ENCODE measurements around the gene THEMIS.

The THEMIS gene

DNA sequence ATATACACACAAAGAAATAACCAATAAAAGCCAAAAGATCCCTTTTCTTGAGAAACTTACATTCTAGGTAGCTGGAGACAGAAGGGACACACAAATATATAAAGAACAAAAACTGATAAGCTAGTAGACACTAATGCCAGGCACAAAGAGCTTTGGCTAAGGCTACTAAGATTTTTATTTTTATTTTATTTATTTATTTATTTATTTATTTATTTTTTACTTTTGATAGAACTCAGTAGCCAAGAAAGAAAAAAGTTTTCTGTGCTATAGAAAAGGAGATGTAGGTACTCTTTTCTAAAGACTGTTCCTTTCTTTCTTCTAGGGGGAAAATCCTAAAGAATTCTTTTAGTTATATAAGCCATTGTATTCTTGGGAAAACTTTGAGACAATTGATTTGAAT, 34.1 kb downstream of the THEMIS start:
- Histone ChIP-seq H3K27ac (ENCODE audit: low read length) (no peak overlapping the region), H3K27me3 (replicated peaks; ENCODE audit: insufficient read depth, low read length) (no peaks in the 10 kb centered on the region), H3F3A (ENCODE audit: insufficient read depth, low read length) (no peaks in the 10 kb centered on the region), H3K9ac (ENCODE audit: low read length) (no peak overlapping the region), H2AFZ (ENCODE audit: low read length) (no peak overlapping the region), H3K4me3 (ENCODE audit: low read length) (no peak overlapping the region), H3K4me1 (ENCODE audit: low read length) (no peaks in the 10 kb centered on the region), H3K9me3 (replicated peaks; ENCODE audit: insufficient read depth, low read length) (no peaks in the 10 kb centered on the region), H3K79me2 (ENCODE audit: low read length) (no peaks in the 10 kb centered on the region), H3K4me2 (ENCODE audit: low read depth, low read length) (no peak overlapping the region), H4K20me1 (ENCODE audit: insufficient read depth, low read length) (no peaks in the 10 kb centered on the region), H3K36me3 (replicated peaks; ENCODE audit: insufficient read depth, low read length) (no peaks in the 10 kb centered on the region), H3K9me2 (replicated peaks; ENCODE audit: insufficient read depth, low read length) (no peaks in the 10 kb centered on the region)
- no peak for DNase-seq
- TF ChIP-seq EZH2 (optimal IDR thresholded peaks at IDR 0.05; ENCODE audit: low read depth, low read length) (no peak), EZH2phosphoT487 (IDR thresholded peaks at IDR 0.05; ENCODE audit: low read length) (no peak)
- TF ChIP-seq, protein P1, sequence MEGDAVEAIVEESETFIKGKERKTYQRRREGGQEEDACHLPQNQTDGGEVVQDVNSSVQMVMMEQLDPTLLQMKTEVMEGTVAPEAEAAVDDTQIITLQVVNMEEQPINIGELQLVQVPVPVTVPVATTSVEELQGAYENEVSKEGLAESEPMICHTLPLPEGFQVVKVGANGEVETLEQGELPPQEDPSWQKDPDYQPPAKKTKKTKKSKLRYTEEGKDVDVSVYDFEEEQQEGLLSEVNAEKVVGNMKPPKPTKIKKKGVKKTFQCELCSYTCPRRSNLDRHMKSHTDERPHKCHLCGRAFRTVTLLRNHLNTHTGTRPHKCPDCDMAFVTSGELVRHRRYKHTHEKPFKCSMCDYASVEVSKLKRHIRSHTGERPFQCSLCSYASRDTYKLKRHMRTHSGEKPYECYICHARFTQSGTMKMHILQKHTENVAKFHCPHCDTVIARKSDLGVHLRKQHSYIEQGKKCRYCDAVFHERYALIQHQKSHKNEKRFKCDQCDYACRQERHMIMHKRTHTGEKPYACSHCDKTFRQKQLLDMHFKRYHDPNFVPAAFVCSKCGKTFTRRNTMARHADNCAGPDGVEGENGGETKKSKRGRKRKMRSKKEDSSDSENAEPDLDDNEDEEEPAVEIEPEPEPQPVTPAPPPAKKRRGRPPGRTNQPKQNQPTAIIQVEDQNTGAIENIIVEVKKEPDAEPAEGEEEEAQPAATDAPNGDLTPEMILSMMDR (IDR thresholded peaks at IDR 0.05; ENCODE audit: low read length): no peak

DNA sequence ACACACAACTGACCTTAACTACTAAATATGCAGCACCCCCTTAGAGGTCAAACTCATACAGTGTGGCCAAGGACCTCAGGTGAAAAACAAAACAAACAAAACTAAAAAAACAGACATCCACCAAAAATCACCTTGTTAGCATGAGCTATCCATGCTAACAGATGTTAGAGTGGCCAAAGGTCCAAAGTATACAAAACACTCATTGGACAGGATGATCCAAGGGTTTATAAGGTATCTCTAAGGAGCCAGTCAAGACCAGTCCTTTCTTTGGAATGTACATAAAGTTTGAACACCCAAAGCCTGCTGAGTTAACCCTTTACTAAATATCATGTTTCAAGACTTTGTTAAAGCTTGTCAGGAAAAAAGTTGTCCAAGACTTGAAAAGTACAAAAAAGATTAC, 35.8 kb downstream of the THEMIS start:
- H3K9me2 ChIP-seq (replicated peaks; ENCODE audit: insufficient read depth, low read length): no peaks in the 10 kb centered on the region
- DNase-seq: no peak
- H3K4me1 ChIP-seq (ENCODE audit: low read length): no peaks in the 10 kb centered on the region
- H3K36me3 ChIP-seq (replicated peaks; ENCODE audit: insufficient read depth, low read length): no peaks in the 10 kb centered on the region
- no peak overlapping the region for H3K4me3 ChIP-seq (ENCODE audit: low read length)
- H3K79me2 ChIP-seq (ENCODE audit: low read length): no peaks in the 10 kb centered on the region
- H3K27ac ChIP-seq (ENCODE audit: low read length): no peak overlapping the region
- TF ChIP-seq EZH2 (optimal IDR thresholded peaks at IDR 0.05; ENCODE audit: low read depth, low read length) (no peak), EZH2phosphoT487 (IDR thresholded peaks at IDR 0.05; ENCODE audit: low read length) (no peak)
- TF ChIP-seq, protein P1 (IDR thresholded peaks at IDR 0.05; ENCODE audit: low read length): no peak
- H3K4me2 ChIP-seq (ENCODE audit: low read depth, low read length): no peak overlapping the region
- no peak overlapping the region for H2AFZ ChIP-seq (ENCODE audit: low read length)
- H4K20me1 ChIP-seq (ENCODE audit: insufficient read depth, low read length): no peaks in the 10 kb centered on the region
- no peaks in the 10 kb centered on the region for H3F3A ChIP-seq (ENCODE audit: insufficient read depth, low read length)
- H3K9me3 ChIP-seq (replicated peaks; ENCODE audit: insufficient read depth, low read length): no peaks in the 10 kb centered on the region
- H3K9ac ChIP-seq (ENCODE audit: low read length): no peak overlapping the region
- H3K27me3 ChIP-seq (replicated peaks; ENCODE audit: insufficient read depth, low read length): no peaks in the 10 kb centered on the region

DNA sequence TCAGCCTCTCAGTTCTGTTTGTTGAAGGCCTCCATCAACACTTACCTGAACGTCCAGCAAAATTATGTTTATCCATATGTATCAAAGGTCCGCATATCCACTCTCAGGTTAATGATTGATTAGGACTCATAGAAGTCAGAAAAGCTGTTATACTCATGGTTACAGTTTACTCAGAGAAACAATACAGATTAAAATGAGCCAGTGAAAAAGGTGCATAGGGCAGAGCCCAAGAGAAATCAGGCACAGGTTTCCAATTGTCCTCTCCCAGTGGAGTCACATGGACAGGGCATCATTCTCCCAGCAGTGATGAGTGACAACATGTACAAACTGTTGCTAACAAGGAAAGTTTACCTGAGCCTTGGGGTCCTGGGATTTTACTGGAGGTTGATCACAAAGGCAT, 36.2 kb downstream of the THEMIS start:
- TF ChIP-seq, protein P1 (IDR thresholded peaks at IDR 0.05; ENCODE audit: low read length): no peak
- TF ChIP-seq EZH2phosphoT487 (IDR thresholded peaks at IDR 0.05; ENCODE audit: low read length) (no peak), EZH2 (optimal IDR thresholded peaks at IDR 0.05; ENCODE audit: low read depth, low read length) (no peak)
- H3K27ac ChIP-seq (ENCODE audit: low read length): no peak overlapping the region
- no peak overlapping the region for H3K4me2 ChIP-seq (ENCODE audit: low read depth, low read length)
- H3F3A ChIP-seq (ENCODE audit: insufficient read depth, low read length): no peaks in the 10 kb centered on the region
- H2AFZ ChIP-seq (ENCODE audit: low read length): no peak overlapping the region
- no peak overlapping the region for H3K4me3 ChIP-seq (ENCODE audit: low read length)
- no peak overlapping the region for H3K9ac ChIP-seq (ENCODE audit: low read length)
- no peaks in the 10 kb centered on the region for H4K20me1 ChIP-seq (ENCODE audit: insufficient read depth, low read length)
- no peaks in the 10 kb centered on the region for H3K9me2 ChIP-seq (replicated peaks; ENCODE audit: insufficient read depth, low read length)
- H3K4me1 ChIP-seq (ENCODE audit: low read length): no peaks in the 10 kb centered on the region
- H3K36me3 ChIP-seq (replicated peaks; ENCODE audit: insufficient read depth, low read length): no peaks in the 10 kb centered on the region
- DNase-seq: no peak
- H3K79me2 ChIP-seq (ENCODE audit: low read length): no peaks in the 10 kb centered on the region
- no peaks in the 10 kb centered on the region for H3K9me3 ChIP-seq (replicated peaks; ENCODE audit: insufficient read depth, low read length)
- H3K27me3 ChIP-seq (replicated peaks; ENCODE audit: insufficient read depth, low read length): no peaks in the 10 kb centered on the region

Measured in MM.1S (cell line).